Activated naive CD4-positive, alpha-beta T cell treated with anti-CD3 and anti-CD28 coated beads, Interleukin-2, amount 50 U/mL, for 16 hours (primary cell): ENCODE results near the gene NALCN.

ENCODE experiments used
- DNase-seq: peaks from one replicate; pipeline ENCODE4 v3.0.0-alpha.2; 2020

The NALCN gene

GRCh38 chr13:101416181-101417042, at the start of gene NALCN:
Gene NALCN (minus strand): TSS chr13:101416508. CDS start chr13:101399126, 17,382 bp downstream.
- DNase-seq, result no peak

DNA sequence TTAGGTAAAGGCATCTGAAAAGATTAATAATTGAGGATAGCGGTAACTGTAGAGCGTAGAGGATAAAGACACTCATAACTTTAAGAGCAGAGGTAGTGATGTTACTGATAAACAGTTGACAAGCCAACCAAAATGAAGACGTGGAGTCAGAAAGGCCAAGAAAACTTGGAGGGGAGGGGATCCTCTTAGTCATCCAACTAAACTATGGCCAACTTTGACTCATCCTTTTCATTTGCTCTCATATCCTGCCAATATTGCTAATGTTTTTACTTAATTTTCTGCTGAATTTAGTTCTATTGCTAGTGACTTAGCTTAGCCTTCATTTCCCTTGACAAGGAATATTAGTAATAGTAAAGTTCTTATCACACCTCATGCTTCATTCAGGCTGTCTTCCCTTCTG, 49.6 kb upstream of the NALCN start:
- DNase-seq, result no peak

- DNase-seq, result no peak
These were observed 40.9 kb upstream of the NALCN start for GRCh38 chr13:101457176-101457575.

DNA sequence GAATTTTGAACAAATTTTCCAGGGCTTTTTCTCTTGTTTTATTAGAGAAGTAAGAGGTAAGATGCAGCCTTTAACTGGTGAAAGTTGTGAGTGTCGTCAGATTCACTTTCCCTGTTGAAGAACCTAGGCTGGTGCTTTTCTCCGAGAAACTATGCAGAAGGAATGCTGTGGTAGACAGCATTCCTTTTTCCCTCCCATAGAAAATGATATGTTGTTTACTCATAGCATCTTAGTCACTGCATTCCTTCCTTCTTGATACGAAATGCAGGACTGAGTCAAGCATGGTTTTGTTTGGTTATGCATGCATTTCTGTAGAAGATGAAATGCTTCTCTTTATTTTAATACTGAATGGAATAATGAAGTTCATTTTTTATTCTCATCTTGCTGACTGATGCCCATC, 39.6 kb upstream of the NALCN start:
- no peak for DNase-seq

- DNase-seq, result no peak
These were observed 38.5 kb upstream of the NALCN start for GRCh38 chr13:101454767-101455166.

- DNase-seq, result no peak
These were observed 37.5 kb upstream of the NALCN start for GRCh38 chr13:101453784-101454201.

GRCh38 chr13:101452519-101453485, 36.5 kb upstream of the NALCN start, which contains the start of gene ITGBL1:
Gene ITGBL1 (plus strand): TSS chr13:101452675. CDS start chr13:101452834, 159 bp downstream.
- no peak for DNase-seq

DNA sequence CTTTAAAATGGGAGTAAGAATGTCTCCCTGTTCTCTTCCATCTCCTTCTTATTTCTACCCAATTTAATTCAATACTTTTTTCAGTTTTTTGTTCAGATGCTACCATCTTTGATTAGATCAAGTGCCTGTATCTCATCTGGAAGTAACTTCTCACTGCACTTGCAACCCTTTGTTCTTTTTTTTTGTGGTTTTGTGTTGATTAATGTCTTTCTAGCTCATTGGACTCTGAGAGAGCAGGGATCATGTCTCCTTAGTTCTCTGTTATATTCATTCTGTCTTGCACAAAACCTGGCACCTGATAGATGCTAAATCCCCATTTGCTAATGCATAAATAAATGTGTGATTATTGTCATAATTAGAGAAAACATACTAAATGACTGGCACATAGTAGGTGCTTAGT, 35.3 kb upstream of the NALCN start:
- no peak for DNase-seq

DNA sequence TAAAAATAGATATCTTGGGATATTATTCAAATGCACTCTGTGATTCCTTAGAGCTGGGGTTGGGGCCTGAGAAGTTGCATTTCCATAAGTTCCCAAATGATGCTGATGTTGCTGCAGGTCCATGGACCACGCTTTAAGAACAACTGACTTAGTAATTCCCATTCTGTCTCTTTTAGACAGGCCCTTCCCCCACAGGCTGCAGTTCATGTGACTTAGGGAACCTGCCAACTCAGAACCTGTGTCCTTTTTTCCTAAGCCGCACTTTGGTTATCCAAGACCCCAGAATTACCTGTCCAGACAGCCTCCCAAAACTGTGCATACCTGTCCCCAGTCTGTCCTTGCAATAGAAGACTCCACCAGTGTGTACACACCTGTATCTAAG, 34.4 kb upstream of the NALCN start:
- no peak for DNase-seq

GRCh38 chr13:101449790-101450748, 33.8 kb upstream of the NALCN start:
- no peak for DNase-seq

DNA sequence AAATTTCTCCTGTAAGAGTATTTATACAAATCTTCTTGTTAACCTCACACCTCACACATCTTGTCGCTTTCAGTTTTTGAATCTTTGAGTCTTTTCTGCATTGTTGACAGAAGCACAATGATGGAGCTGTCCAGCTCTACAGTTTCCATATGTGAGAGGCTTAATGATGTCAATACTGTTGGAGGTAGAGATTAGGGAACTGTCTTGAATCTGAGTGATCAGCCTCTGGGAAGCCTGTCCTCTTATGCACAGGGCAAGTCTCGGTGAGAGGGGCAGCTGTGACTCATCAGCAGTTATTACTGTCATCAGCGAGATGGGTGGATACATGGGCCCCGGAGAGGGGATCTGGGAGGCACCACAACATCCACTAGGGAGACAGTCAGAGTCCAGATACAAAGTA, 31.5 kb upstream of the NALCN start:
- DNase-seq, result no peak

DNA sequence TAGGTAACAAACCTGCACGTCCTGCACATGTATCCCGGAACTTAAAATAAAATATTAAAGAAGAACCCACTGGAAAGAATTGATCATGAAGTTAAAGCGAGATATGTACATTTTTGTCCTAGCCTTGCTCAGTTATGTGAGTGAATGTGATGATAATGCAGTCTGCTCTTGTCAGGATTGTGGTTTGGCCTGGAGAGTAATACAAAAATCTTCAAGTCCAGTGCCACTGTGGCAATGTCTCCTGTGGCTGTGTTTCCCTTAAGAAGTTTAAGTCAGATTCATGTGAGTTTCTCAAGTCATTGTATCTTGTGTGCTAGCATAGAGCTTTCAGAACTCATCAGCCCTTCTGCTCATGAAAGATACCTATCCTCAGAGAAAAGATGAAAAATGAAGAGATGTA, 18.2 kb upstream of the NALCN start:
- DNase-seq, result no peak

DNA sequence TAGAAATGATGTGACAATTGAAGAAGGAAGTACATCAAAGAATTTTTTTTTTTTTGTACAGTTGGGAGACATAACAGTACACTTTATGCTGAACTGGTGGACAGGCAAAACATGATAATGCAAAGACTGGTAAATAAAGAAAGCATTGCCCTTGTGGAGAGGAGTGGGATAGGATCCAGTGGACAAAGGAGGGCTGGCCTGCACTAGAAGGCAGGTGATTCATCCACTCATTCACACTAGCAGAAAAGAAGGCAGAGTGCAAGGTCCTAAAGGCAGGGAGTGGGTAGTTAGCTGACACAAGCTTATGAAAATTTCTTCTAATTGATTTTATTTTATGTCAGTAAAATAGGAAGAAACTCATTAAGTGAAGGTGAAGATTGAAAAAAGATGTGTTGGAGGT, 17.6 kb upstream of the NALCN start:
- no peak for DNase-seq

DNA sequence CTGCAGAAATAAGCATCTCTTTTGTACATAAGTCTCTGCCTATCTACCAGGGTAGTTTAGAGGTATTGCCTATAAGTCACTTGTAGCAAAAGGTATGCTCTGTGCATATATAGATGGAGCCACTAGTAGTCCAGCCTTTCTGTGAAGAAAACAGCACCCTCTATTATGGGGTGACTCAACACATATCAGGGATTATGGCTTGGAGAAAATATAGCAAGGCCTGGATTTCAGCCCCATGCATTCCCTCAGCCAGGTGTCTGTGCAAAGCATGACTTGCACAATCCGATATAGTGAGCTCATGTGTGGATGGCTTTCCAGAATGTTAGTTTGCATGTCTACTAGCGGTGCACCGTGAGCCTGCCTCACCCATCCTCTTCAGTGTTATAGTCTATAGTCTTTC, 13.4 kb upstream of the NALCN start:
- no peak for DNase-seq

DNA sequence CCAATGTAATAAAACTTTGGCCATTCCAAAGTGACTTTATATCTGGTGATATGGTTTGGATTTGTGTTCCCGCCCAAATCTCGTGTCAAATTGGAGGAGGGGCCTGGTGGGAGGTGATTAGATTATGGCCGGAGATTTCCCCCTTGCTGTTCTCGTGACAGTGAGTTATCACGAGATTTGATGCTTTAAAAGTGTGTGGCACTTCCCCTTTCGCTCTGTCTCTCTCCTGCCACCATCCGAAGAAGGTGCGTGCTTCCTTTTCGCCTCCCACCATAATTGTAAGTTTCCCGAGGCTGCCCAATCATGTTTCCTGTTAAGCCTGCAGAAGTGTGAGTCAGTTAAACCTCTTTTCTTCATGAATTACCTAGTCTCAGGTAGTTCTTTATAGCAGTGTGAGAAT, 9.3 kb upstream of the NALCN start:
- DNase-seq, result no peak

- no peak for DNase-seq
These were observed 8.8 kb upstream of the NALCN start for GRCh38 chr13:101425156-101425471.

- DNase-seq, result no peak
These were observed 8.3 kb upstream of the NALCN start for GRCh38 chr13:101424381-101425155.

- no peak for DNase-seq
These were observed 7.6 kb upstream of the NALCN start for GRCh38 chr13:101423872-101424271.

DNA sequence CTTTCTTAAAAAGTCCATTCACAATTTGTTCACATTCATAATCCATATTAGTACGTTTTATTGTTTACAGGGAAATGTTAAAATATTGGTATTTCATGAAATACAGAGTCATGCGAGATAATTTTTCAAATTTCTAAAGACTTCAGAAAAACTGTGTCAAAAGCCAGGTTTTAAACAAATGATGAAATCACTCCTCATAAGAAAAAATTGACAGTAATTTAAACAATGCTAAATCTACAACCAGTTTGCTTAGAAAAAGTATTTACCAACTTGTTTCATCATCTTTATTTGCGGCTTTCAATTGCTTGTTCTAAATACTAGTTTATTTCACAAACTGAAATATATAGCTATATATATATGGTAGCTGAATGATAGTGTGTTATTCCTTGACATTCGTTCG, 1.2 kb upstream of the NALCN start:
- no peak for DNase-seq

DNA sequence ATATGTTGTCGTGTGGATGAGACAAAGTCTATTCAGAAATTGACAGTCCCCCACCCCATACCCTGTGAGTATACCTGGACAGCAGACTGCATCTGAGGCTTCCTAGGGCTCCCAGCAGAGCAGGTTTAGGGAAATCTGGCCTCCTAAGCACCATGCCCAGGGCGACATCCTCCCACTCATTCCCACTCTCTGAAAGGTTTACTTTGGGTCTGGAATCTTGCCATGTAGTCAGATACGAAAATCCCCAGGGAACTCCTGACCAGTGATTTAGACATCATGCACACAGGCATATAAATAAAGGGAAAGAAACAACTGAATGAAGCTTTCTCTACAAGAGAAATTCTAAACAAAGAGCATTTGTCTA, 717 bp upstream of the NALCN start:
- DNase-seq, result no peak

DNA sequence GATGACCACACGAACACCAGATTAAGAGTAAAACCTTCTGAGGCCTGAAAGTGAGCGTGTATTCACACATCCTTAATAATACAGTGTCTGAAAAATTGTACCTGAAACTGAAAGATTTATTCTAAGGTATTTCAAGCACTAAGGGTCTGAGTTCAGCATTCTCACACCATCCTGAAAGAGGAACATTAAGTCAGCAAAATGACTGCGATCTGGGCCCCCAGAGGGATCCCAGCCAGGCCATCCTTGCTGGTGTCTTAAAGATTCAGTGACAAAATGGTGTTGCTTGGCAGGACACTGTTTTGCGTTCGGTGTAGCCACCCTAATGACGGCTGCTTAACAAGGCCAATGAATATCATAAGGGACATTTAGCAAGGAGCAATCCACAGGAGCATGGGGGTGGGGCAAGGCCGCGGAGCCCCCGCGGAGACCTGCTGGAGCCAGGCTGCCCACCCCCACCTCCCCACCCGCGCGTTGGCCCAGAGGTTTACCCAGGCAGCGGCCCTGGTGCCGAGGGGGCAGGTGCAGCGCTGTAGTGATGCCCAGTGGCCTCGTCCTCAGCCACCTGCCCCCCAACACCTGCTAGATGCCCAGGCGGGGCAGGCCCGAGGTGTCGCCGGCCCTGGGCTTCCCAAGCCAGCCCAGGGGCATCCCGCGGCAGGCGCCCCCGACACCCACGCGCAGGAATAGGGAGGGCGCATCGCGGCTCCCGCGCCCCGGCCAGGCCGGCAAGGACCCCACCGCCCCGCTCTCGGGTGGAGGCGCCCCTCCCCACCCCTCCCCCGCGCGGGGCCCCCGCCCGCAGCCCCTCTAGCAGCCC, 742 bp downstream of the NALCN start:
- no peak for DNase-seq
